IPS-18a (cell line): Measurements from ENCODE around the gene RPL4.

ENCODE experiments used
- H3K27ac ChIP-seq: one replicate; pipeline ENCODE4 v1.5.1; 2013; ENCODE audit warnings: low read length
- H3K27me3 ChIP-seq: one replicate; pipeline ENCODE4 v1.6.1; 2013; ENCODE audit warnings: mild to moderate bottlenecking, low read length; ENCODE audit not compliant: control insufficient read depth, insufficient read depth
- H3K36me3 ChIP-seq: one replicate; pipeline ENCODE4 v1.6.1; 2013; ENCODE audit warnings: low read depth, low read length; ENCODE audit not compliant: control insufficient read depth
- H3K4me1 ChIP-seq: one replicate; pipeline ENCODE4 v1.6.1; 2013; ENCODE audit warnings: low read depth, low read length; ENCODE audit not compliant: control insufficient read depth
- H3K4me3 ChIP-seq: one replicate; pipeline ENCODE4 v1.5.1; 2013; ENCODE audit warnings: low read length
- H3K9ac ChIP-seq: one replicate; pipeline ENCODE4 v1.6.1; 2013; ENCODE audit warnings: mild to moderate bottlenecking, low read length, moderate library complexity
- H3K9me3 ChIP-seq: one replicate; pipeline ENCODE4 v1.6.1; 2013; ENCODE audit warnings: low read depth, low read length; ENCODE audit not compliant: control insufficient read depth

The RPL4 gene

GRCh38 chr15:66452420-66452819 lies 52.2 kb downstream of the RPL4 start:
- Histone ChIP-seq H3K27me3 (no peaks in the 10 kb centered on the region), H3K36me3 (no peaks in the 10 kb centered on the region), H3K9me3 (no peaks in the 10 kb centered on the region), H3K9ac (no peak overlapping the region), H3K4me3 (no peak overlapping the region), H3K4me1 (no peaks in the 10 kb centered on the region), H3K27ac (no peak overlapping the region)
